Measurements from ENCODE around the gene PXMP4.

PXMP4 gene

DNA sequence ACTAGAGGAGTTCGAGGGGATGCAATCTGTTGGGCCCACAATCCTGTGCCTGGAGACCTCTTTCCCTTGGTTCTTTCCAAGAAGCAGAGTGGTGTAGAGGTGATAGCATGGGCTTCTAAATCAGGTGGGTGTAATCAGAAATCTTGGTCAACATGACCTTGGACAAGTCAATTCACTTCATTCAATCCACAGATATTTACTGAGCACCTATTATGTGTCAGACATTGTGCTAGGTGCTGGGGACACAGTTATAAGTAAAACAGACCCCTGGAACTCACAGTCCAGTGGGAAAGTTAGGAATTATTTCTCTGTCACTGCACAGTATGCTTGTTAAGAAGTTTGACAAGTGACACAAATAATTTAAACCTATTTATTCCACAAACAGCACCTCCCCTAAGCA lies 30.6 kb downstream of the PXMP4 start:
- no peak for DNase-seq (ENCODE audit: low spot score)
- in situ Hi-C loops (cut with MboI; ENCODE audit: low pct_unique_long_range_greater_than_20kb, low sequenced_read_pairs, unreplicated experiment), result no loop called here
- TF ChIP-seq, protein P1, sequence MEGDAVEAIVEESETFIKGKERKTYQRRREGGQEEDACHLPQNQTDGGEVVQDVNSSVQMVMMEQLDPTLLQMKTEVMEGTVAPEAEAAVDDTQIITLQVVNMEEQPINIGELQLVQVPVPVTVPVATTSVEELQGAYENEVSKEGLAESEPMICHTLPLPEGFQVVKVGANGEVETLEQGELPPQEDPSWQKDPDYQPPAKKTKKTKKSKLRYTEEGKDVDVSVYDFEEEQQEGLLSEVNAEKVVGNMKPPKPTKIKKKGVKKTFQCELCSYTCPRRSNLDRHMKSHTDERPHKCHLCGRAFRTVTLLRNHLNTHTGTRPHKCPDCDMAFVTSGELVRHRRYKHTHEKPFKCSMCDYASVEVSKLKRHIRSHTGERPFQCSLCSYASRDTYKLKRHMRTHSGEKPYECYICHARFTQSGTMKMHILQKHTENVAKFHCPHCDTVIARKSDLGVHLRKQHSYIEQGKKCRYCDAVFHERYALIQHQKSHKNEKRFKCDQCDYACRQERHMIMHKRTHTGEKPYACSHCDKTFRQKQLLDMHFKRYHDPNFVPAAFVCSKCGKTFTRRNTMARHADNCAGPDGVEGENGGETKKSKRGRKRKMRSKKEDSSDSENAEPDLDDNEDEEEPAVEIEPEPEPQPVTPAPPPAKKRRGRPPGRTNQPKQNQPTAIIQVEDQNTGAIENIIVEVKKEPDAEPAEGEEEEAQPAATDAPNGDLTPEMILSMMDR (IDR thresholded peaks at IDR 0.05; ENCODE audit: extremely low read depth, insufficient read depth, missing control alignments), result no peak

DNA sequence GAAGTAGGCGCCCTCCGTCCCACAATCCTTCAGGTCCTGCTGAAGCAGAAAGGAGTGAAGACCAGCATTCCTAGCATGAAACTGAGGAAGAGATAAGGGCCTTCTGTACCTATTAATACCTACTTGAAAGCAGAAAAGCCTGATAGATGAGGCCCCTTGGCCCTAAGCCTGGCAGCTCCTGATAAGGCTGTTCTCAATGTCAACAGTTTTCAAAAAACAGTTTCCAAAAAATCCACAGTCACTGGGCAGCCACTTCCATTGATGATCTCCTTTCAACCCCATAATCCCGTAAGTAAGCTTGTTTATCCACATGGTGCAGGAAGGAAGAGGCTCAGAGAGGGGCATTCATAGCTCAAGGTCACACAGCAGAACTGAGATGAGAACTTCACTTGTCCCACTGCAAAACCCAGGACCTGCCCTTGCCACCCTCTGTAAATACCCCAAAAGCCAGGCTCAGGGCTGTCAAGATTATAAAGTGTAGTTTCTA lies 31.1 kb downstream of the PXMP4 start:
- DNase-seq (ENCODE audit: low spot score), result no peak
- TF ChIP-seq, protein P1 (IDR thresholded peaks at IDR 0.05; ENCODE audit: extremely low read depth, insufficient read depth, missing control alignments), result no peak
- in situ Hi-C loops (cut with MboI; ENCODE audit: low pct_unique_long_range_greater_than_20kb, low sequenced_read_pairs, unreplicated experiment), result no loop called here

DNA sequence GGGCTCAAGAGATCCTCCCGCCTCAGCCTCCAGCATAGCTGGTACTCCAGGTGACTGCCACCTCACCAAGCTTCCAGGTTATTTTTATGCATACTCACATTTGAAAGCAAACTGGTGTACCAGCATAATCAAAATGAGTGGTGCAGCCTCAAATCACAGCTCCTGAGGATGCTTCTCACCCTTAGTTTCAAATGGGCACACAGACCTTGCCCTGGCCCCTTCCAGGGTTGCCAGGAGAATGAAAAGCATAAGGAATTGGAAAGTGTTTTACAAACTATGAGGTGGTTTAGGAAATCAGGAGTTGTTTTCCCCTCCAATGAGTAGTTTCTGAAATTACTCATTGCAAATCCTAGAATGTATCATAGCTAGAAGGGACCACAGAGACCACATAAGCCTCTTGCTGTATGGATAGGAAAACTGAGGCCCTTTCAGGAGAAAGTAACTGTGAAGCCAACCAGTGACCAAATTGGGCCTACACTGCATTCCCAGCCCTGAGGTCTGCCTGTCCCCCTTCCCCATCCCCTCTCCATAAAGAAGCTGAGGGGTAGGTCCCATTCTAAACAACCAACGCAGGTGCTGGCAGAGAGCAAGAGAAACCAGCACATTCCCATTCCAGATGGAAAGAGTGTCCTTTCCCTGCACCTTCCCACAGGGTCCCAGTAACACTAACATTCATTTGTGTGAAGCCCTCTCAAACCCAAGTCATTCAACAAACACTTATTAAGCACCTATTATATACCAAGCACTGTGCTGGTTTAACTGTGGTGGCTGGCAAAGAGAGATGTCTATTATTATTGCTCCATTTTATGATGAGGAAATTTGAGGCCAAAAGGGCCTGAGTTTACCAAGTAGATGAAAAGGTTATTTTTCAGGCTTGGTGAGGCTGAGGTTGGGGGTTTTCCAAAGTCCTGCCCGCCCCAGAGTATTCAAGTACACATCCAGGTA lies 31.8 kb downstream of the PXMP4 start:
- DNase-seq (ENCODE audit: low spot score), result no peak
- TF ChIP-seq, protein P1 (IDR thresholded peaks at IDR 0.05; ENCODE audit: extremely low read depth, insufficient read depth, missing control alignments), result no peak
- in situ Hi-C loops (cut with MboI; ENCODE audit: low pct_unique_long_range_greater_than_20kb, low sequenced_read_pairs, unreplicated experiment), result no loop called here

DNA sequence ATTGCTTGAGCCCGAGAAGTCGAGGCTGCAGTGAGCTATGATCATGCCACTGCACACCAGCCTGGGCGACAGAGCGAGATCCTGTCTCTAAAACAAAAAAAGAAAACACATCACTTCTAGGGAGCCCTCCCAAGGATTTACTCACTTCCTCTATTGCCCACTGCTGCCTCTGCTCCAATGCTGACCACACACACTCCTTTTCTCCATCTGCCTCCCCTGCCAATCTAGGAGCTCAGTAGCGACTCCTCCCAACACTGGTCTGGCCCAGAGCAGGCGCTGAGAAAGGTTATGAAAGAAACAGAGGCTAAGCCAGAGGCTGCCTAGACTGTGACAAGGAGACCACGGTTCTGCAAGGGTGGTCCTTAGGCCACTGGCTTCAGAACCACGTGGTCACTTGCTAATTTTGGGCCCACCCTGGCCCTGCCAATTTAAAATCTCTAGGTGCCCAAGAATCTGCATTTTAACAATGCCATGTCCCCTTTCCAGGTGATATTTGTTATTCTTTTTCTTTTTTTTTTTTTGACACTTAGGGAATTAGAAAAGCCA lies 32.7 kb downstream of the PXMP4 start:
- no peak for DNase-seq (ENCODE audit: low spot score)
- TF ChIP-seq, protein P1 (IDR thresholded peaks at IDR 0.05; ENCODE audit: extremely low read depth, insufficient read depth, missing control alignments), result no peak
- in situ Hi-C loops (cut with MboI; ENCODE audit: low pct_unique_long_range_greater_than_20kb, low sequenced_read_pairs, unreplicated experiment), result no loop called here

DNA sequence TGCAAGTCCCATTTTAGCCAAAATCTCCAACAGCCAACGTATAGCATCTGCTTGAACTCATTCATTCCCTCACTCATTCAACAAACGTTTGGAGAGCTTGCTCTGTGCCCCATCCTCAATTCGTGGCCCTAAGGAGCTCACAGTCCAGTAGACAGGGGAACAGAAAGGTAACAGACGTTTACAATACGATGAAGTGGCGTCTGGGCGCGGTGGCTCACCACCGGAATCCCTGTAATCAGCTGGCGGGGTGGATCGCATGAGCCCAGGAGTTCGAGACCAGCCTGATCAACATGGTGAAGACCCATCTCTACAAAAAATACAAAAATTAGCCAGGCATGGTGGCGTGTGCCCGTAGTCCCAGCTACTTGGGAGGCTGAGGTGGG lies 33.1 kb downstream of the PXMP4 start:
- in situ Hi-C loops (cut with MboI; ENCODE audit: low pct_unique_long_range_greater_than_20kb, low sequenced_read_pairs, unreplicated experiment), result no loop called here
- no peak for DNase-seq (ENCODE audit: low spot score)
- TF ChIP-seq, protein P1 (IDR thresholded peaks at IDR 0.05; ENCODE audit: extremely low read depth, insufficient read depth, missing control alignments), result no peak

DNA sequence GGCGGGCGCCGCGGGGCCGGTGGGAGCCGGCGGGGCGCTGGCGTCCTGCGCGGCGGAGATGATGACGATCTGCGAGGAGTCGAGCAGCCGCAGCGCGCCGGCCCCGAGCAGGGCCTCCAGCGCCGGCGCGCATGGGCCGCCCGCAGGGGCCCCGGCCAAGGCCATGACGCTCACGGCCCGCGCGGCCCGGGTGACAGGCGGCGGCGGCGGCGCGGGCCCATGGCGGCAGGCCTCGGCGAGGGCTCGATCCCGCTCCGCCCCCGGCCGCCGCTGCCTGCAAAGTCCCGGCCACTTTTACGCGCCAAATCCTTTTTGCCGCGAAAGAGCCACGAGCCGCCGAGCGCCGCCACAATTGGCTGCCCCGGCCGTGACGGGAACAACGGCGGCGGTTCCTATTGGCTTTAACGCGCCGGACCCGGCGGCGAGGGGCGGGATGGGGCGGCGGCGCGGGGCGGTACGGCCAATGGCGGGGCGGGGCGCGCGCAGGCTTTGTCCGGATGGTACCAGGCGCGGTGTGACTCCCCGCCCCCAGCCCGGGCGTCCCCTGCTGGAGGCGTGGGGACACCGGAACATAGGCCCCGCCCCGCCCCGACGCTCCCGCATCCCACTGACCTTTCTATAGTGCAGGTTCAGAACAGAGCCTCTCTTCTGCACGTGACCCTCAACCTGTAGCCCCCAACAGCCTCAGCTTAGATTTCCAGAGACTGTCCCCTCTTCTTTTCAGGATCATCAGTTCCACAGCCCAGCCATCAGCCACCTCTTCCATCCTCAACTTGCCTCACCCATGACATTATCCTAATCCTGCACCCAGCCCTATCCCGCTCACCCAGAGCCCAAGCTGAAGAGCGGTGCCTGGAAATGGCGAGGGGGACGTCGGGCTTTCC lies 33.8 kb downstream of the PXMP4 start, which contains the start of gene E2F1:
TSS of gene E2F1 (minus strand) at position 286 of the 884 bp plus-strand sequence. CDS start at position 165, 121 bp downstream.
- in situ Hi-C loops (cut with MboI; ENCODE audit: low pct_unique_long_range_greater_than_20kb, low sequenced_read_pairs, unreplicated experiment), result no loop called here
- TF ChIP-seq, protein P1 (IDR thresholded peaks at IDR 0.05; ENCODE audit: extremely low read depth, insufficient read depth, missing control alignments), result peak; percentile 23
- peak; percentile 99 for DNase-seq (ENCODE audit: low spot score)

All from GM13977 (cell line).